GM12892 (cell line): Measurements from ENCODE around the gene RGR.

Experiments used
- POLR2A ChIP-seq: IDR thresholded peaks from 2 replicates; pipeline ENCODE4 v1.6.1; 2011; ENCODE audit warnings: low read depth, low read length, control low read depth
- POLR2AphosphoS5 ChIP-seq: IDR thresholded peaks from 2 replicates; pipeline ENCODE4 v1.6.1; 2011; ENCODE audit warnings: low read depth, low read length, control low read depth
- TAF1 ChIP-seq: IDR thresholded peaks from 2 replicates; pipeline ENCODE4 v1.6.1; 2011; ENCODE audit warnings: low read depth, mild to moderate bottlenecking, control low read depth, low read length, borderline replicate concordance

DNA sequence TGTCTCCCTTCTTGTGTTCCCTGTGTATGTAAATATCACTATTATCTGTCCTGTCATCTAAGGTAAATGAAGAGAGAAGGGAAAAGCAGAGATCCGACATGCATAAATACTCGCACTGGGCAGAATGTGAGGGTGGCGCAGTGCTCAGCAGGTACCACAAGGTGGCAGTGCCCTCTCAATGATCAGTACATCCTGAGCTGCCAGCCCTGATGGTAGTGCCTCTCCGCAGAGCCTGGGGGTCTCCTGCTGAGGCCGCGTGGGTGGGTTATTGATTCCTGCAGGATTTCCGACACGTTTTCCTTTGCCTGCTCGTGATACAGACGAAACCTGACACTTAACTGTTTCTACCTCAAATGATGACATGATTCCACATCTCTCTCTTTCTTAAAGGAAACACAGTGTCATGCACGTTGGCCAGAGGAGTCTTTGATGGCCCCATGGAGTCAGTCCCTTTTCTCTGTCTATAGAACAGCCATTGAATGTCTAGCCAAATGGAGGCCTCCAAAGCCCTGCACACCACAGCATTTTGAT lies 19.8 kb downstream of the RGR start:
- TF ChIP-seq POLR2A (no peak), TAF1 (no peak), POLR2AphosphoS5 (no peak)
